Activated CD4-positive, alpha-beta T cell treated with anti-CD3 and anti-CD28 coated beads for 36 hours (primary cell): ENCODE results near the gene MACROD1. TPM values are rescaled to one million over a fixed set of nuclear protein-coding genes. Genes with fewer than 3 reads are reported as not detected.
A peak's percentile ranks its signal among the peaks of the same experiment; 100 is the strongest.

Source experiments
- ATAC-seq: fragments of 200-7000 bp; cut with Tn5 transposase; one replicate; pipeline ENCODE4 v1.10.0; 2021; ENCODE audit warnings: mild to moderate bottlenecking, moderate library complexity
- CTCF ChIA-PET: fragments of 350-600 bp; sonication (Branson Sonifier 250); formaldehyde crosslinking; loops from one replicate; lab custom pipeline; 2021; ENCODE audit warnings: antibody characterized with exemption; lab: Charles Lee
- POLR2A ChIA-PET: fragments of 350-600 bp; sonication (Branson Sonifier 250); formaldehyde crosslinking; loops from one replicate; lab custom pipeline; 2021; ENCODE audit warnings: antibody characterized with exemption, inconsistent platforms; lab: Charles Lee
- DNase-seq: peaks from one replicate; pipeline ENCODE4 v3.0.0-alpha.2; 2020
- H3K27ac Mint-ChIP-seq: one replicate; pipeline ENCODE4 v1.8.0; 2021; ENCODE audit warnings: mixed read lengths
- H3K27me3 Mint-ChIP-seq: one replicate; pipeline ENCODE4 v1.8.0; 2021; ENCODE audit warnings: mixed read lengths
- H3K36me3 Mint-ChIP-seq: one replicate; pipeline ENCODE4 v1.8.0; 2021; ENCODE audit warnings: low read depth, mixed read lengths
- H3K4me1 Mint-ChIP-seq: one replicate; pipeline ENCODE4 v1.8.0; 2021; ENCODE audit warnings: mixed read lengths
- H3K4me3 Mint-ChIP-seq: one replicate; pipeline ENCODE4 v1.8.0; 2021; ENCODE audit warnings: mild to moderate bottlenecking, moderate library complexity, mixed read lengths
- H3K9me3 Mint-ChIP-seq: one replicate; pipeline ENCODE4 v1.8.0; 2021; ENCODE audit warnings: low read depth, mixed read lengths
- intact Hi-C, 2 experiments: fragments of 100-400 bp; cut with DNase I in 1 of 2; cut with micrococcal nuclease in 1 of 2; formaldehyde crosslinking; loops; one replicate each; pipeline versions ENCODE4 v1.14.2 to v1.15.1; 2022 to 2024; cut with DNase I, micrococcal nuclease
- total RNA-seq, 2 experiments: library from RNA; stranded (reverse); gene quantifications; one replicate each; pipeline ENCODE4 v1.2.3, GENCODE V29; 2021

MACROD1 gene
- total RNA-seq, 2 experiments from 2014 or later: 26.4 to 28.6 TPM

DNA sequence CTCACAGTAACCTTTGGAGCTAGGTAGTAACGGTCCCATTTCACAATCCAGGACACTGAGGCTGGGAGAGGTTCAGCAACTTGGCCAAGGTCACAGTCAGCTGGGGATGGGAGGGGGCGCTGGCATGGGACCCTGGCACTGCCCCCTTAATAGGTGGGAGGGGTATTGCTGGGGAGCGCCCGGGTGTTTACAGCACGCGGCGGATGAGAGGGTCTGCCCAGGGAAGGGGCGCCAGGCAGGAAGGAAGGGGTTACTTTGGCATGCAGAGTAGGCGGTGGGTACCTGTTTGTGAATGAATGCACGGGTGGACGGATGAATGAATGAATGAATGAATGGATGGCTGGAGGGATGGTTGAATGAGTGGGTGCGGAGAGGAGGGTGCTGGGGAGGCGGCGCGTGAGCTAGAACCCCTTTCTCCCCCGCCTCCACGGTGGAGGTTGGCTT lies 130.8 kb downstream of the MACROD1 start:
- Mint-ChIP-seq H3K9me3 (no peaks in the 10 kb centered on the region), H3K27ac (no peak overlapping the region), H3K4me1 (peaks cover 5% of the 10 kb centered on the region), H3K27me3 (peaks cover 31% of the 10 kb centered on the region), H3K36me3 (no peaks in the 10 kb centered on the region), H3K4me3 (peak overlapping the region; percentile 45)
- CTCF ChIA-PET: no interaction called here
- ATAC-seq (no peak), DNase-seq (no peak)
- intact Hi-C loops: no loop called here
- POLR2A ChIA-PET: no interaction called here

GRCh38 chr11:64034411-64034811 lies 131.5 kb downstream of the MACROD1 start:
- Mint-ChIP-seq H3K9me3 (no peaks in the 10 kb centered on the region), H3K27me3 (peaks cover 32% of the 10 kb centered on the region), H3K27ac (no peak overlapping the region), H3K4me3 (no peak overlapping the region), H3K4me1 (peaks cover 5% of the 10 kb centered on the region), H3K36me3 (no peaks in the 10 kb centered on the region)
- ATAC-seq (no peak), DNase-seq (no peak)
- intact Hi-C loops: no loop called here
- POLR2A ChIA-PET: no interaction called here
- CTCF ChIA-PET: interaction anchor here (0.9 kb wide), 1 partner anchor 114 kb away, joined by 4 read pairs; no protein-coding TSS in a partner anchor

- CTCF ChIA-PET: interaction anchor here (0.6 to 0.7 kb wide), 2 partner anchors 52 to 782 kb away, joined by 3 read pairs; no protein-coding TSS in a partner anchor
- Mint-ChIP-seq H3K27me3 (peaks cover 29% of the 10 kb centered on the region), H3K36me3 (no peaks in the 10 kb centered on the region), H3K4me1 (peaks cover 5% of the 10 kb centered on the region), H3K9me3 (no peaks in the 10 kb centered on the region), H3K27ac (no peak overlapping the region), H3K4me3 (no peak overlapping the region)
- intact Hi-C loops: no loop called here
- DNase-seq (no peak), ATAC-seq (no peak)
- POLR2A ChIA-PET: no interaction called here
Observed at GRCh38 chr11:64032050-64032449, 133.9 kb downstream of the MACROD1 start.

DNA sequence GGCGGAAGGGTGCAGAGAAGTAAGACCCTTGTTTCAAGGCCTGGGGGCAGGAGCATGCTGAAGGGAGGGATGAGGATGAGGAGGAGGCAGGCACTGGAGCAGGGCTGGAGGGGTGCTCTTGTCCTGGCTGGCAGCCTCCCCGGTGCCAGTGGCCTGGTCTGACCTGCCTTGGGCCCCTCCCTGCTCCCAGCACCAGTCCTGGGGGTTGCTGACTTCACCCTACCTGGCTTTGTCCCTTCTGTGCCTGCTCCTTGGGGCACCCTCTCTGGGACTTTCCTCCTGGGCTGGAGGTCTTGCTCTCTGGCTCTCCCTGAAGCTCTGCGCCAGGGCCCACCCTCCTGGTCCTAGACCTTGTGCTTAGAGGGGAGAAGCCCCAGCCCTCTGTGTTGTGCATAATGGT lies 134.9 kb downstream of the MACROD1 start:
- ChIA-PET CTCF (no interaction called here), POLR2A (interaction anchor here (0.7 kb wide), 1 partner anchor 44 kb away, joined by 3 read pairs; no protein-coding TSS in a partner anchor)
- DNase-seq (no peak), ATAC-seq (no peak)
- no peak overlapping the region for H3K4me3 Mint-ChIP-seq
- no peak overlapping the region for H3K27ac Mint-ChIP-seq
- peaks cover 5% of the 10 kb centered on the region for H3K4me1 Mint-ChIP-seq
- no peaks in the 10 kb centered on the region for H3K9me3 Mint-ChIP-seq
- no peaks in the 10 kb centered on the region for H3K36me3 Mint-ChIP-seq
- intact Hi-C loops: no loop called here
- H3K27me3 Mint-ChIP-seq: peaks cover 29% of the 10 kb centered on the region

DNA sequence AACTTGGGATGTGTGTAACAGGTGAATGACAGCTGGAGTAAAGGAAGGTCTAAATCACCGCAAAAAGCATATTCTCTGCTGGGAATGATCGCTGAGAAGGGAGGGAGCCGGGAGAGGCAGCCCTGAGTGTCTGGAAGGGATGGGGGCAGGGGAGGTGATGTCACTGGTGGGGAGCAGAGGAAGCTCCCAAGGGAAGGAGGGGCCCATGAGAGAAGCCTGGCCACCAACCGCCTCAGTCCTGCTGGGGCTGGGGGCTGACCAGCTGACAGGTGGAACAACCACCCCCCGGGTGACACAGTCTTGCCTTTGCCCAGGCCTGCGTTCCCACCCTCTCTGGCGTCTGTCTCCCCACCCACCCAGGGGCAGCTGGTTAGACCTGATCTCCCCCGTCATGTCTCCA lies 136.1 kb downstream of the MACROD1 start:
- H3K4me1 Mint-ChIP-seq: no peaks in the 10 kb centered on the region
- intact Hi-C loops: no loop called here
- H3K27ac Mint-ChIP-seq: no peak overlapping the region
- no peaks in the 10 kb centered on the region for H3K9me3 Mint-ChIP-seq
- ATAC-seq: no peak
- no peaks in the 10 kb centered on the region for H3K36me3 Mint-ChIP-seq
- no peak overlapping the region for H3K4me3 Mint-ChIP-seq
- POLR2A ChIA-PET: no interaction called here
- H3K27me3 Mint-ChIP-seq: peaks cover 23% of the 10 kb centered on the region
- DNase-seq: no peak
- CTCF ChIA-PET: no interaction called here

GRCh38 chr11:64028398-64029115 lies 137.4 kb downstream of the MACROD1 start:
- H3K4me3 Mint-ChIP-seq: no peak overlapping the region
- peak; percentile 46 for DNase-seq
- no peaks in the 10 kb centered on the region for H3K36me3 Mint-ChIP-seq
- POLR2A ChIA-PET: no interaction called here
- no peaks in the 10 kb centered on the region for H3K9me3 Mint-ChIP-seq
- H3K27me3 Mint-ChIP-seq: peaks cover 14% of the 10 kb centered on the region
- H3K27ac Mint-ChIP-seq: no peak overlapping the region
- peak; percentile 42 for ATAC-seq
- intact Hi-C loops: no loop called here
- CTCF ChIA-PET: interaction anchor here (0.6 to 0.8 kb wide), 2 partner anchors 21 to 70 kb away, joined by 3 read pairs; no protein-coding TSS in a partner anchor
- H3K4me1 Mint-ChIP-seq: no peaks in the 10 kb centered on the region

GRCh38 chr11:64027651-64028397 lies 138.1 kb downstream of the MACROD1 start:
- POLR2A ChIA-PET: no interaction called here
- DNase-seq (no peak), ATAC-seq (no peak)
- Mint-ChIP-seq H3K27ac (no peak overlapping the region), H3K27me3 (peaks cover 13% of the 10 kb centered on the region), H3K4me3 (no peak overlapping the region), H3K9me3 (no peaks in the 10 kb centered on the region), H3K36me3 (no peaks in the 10 kb centered on the region), H3K4me1 (no peaks in the 10 kb centered on the region)
- intact Hi-C loops: no loop called here
- CTCF ChIA-PET: interaction anchor here (0.8 kb wide), 1 partner anchor 20 kb away, joined by 3 read pairs; no protein-coding TSS in a partner anchor

- H3K27ac Mint-ChIP-seq: no peak overlapping the region
- CTCF ChIA-PET: no interaction called here
- H3K9me3 Mint-ChIP-seq: no peaks in the 10 kb centered on the region
- H3K4me1 Mint-ChIP-seq: no peaks in the 10 kb centered on the region
- ATAC-seq (no peak), DNase-seq (no peak)
- intact Hi-C loops: no loop called here
- POLR2A ChIA-PET: no interaction called here
- peaks cover 10% of the 10 kb centered on the region for H3K27me3 Mint-ChIP-seq
- H3K36me3 Mint-ChIP-seq: no peaks in the 10 kb centered on the region
- H3K4me3 Mint-ChIP-seq: no peak overlapping the region
Observed at GRCh38 chr11:64026575-64027205, 139.2 kb downstream of the MACROD1 start.

DNA sequence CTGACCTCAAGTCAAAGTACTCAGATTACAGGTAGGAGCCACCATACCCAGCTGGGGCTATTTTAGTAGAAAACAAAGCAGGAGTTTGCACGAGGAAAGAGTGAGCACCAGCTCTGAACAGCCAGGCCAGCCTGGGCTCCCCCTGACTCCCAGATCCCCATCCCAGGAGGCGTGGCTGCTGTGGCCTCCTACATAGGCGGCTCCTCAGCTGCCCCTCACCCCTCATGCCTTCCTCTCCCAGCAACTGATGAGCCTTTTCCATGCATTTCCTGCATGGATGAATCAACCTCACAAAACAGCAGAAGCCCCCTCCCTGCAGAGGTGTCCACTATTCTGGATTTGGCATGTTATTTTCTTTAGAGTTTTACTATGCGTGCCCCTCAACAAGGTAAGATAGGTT lies 140.7 kb downstream of the MACROD1 start:
- no peak overlapping the region for H3K4me3 Mint-ChIP-seq
- ChIA-PET POLR2A (no interaction called here), CTCF (interaction anchor here (0.6 to 1.1 kb wide), 3 partner anchors 24 to 1581 kb away, joined by 3 to 4 read pairs (median 4); no protein-coding TSS in a partner anchor)
- H3K27me3 Mint-ChIP-seq: peaks cover 6% of the 10 kb centered on the region
- H3K27ac Mint-ChIP-seq: no peak overlapping the region
- no peak for DNase-seq
- intact Hi-C loops: no loop called here
- H3K9me3 Mint-ChIP-seq: no peaks in the 10 kb centered on the region
- no peaks in the 10 kb centered on the region for H3K36me3 Mint-ChIP-seq
- ATAC-seq: no peak
- H3K4me1 Mint-ChIP-seq: no peaks in the 10 kb centered on the region

DNA sequence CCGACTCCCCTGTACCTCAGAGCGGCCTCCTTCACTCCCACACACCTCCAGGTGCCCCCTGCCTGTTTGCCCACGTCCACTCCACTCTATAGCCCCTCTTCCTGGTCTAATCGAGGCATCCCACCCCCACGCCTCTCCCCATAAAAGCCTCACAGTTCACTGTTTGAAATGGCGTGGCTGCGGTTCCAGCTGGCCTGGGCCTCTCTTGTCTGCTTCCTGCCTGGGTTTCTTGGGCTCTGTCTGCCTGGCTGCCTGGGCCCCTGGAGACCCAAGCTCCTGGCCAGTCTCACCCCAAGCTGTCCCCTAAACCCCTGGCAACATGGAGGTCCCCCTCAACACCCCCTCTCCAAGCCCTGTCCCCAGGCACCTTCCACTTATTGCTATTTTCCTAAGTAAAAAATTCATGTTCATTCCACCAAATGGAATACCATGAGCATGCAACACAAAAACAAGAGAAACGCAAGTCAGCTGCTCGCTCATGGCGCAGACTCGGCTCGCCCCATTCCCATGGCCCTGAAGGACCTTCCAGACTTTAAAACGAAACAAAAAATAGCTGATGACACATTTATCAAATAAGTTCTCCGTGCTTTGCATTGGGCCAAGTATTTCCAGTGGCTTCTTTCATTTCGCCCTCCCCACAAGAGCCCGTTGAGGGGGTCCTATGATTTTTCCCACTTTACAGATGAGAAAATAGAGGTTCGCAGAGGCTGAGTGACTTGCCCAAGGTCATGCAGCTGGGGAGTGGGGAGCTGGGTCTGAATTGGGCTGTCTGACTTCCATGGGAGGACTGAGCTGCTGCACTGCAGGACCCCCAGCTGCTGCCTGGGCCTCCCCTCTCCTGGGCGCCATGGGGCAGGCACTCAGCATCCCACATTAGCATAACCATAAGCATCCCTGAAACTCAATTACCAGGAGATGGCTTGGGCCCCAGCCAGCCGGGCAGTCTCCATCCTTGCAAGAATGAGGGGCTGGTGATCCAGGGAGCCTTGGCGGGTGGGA lies 141.9 kb downstream of the MACROD1 start:
- ATAC-seq (no peak), DNase-seq (no peak)
- ChIA-PET CTCF (no interaction called here), POLR2A (no interaction called here)
- intact Hi-C loops: no loop called here
- H3K27ac Mint-ChIP-seq: no peak overlapping the region
- no peaks in the 10 kb centered on the region for H3K36me3 Mint-ChIP-seq
- no peaks in the 10 kb centered on the region for H3K4me1 Mint-ChIP-seq
- peaks cover 2% of the 10 kb centered on the region for H3K27me3 Mint-ChIP-seq
- H3K9me3 Mint-ChIP-seq: no peaks in the 10 kb centered on the region
- H3K4me3 Mint-ChIP-seq: no peak overlapping the region
